OCI-LY1 (cell line): ENCODE data around the gene ATP11A.

ENCODE experiments used
- H2AFZ ChIP-seq: fragments of 200-600 bp; sonication (generic), shearing (Covaris generic); 2 replicates; pipeline ENCODE4 v1.6.0; 2014; ENCODE audit warnings: antibody characterized with exemption, mild to moderate bottlenecking, low read length
- H3F3A ChIP-seq: fragments of 200-600 bp; sonication (generic), shearing (Covaris generic); 2 replicates; pipeline ENCODE4 v1.6.0; 2014; ENCODE audit warnings: mild to moderate bottlenecking, antibody characterized with exemption, low read length, moderate library complexity; ENCODE audit not compliant: insufficient read depth
- H3K27ac ChIP-seq: fragments of 200-600 bp; sonication (generic); 2 replicates; pipeline ENCODE4 v1.5.1; 2014; ENCODE audit warnings: low read length, mixed run types, mild to moderate bottlenecking, low read depth; ENCODE audit not compliant: poor library complexity, severe bottlenecking
- H3K27me3 ChIP-seq: fragments of 200-600 bp; sonication (generic); 2 replicates; pipeline ENCODE4 v1.6.0; 2014; ENCODE audit warnings: antibody characterized with exemption, mild to moderate bottlenecking, low read length, moderate library complexity; ENCODE audit not compliant: insufficient read depth
- H3K36me3 ChIP-seq: fragments of 200-600 bp; sonication (generic); 2 replicates; pipeline ENCODE4 v1.6.1; 2014; ENCODE audit warnings: mild to moderate bottlenecking, antibody characterized with exemption, low read length, moderate library complexity, mixed read lengths; ENCODE audit not compliant: insufficient read depth
- H3K4me1 ChIP-seq: fragments of 200-600 bp; sonication (generic); 2 replicates; pipeline ENCODE4 v1.5.1; 2014; ENCODE audit warnings: mild to moderate bottlenecking, low read length, moderate library complexity; ENCODE audit not compliant: insufficient read depth, severe bottlenecking
- H3K4me2 ChIP-seq: fragments of 200-600 bp; sonication (generic), shearing (Covaris generic); 2 replicates; pipeline ENCODE4 v1.6.1; 2014; ENCODE audit warnings: low read length
- H3K4me3 ChIP-seq: fragments of 200-600 bp; sonication (generic); 2 replicates; pipeline ENCODE4 v1.5.1; 2014; ENCODE audit warnings: low read length, low read depth, mild to moderate bottlenecking, mixed read lengths; ENCODE audit not compliant: poor library complexity, severe bottlenecking
- H3K79me2 ChIP-seq: fragments of 200-600 bp; shearing (Covaris generic); 2 replicates; pipeline ENCODE4 v1.6.1; 2016; ENCODE audit warnings: mixed run types, low read length, mixed read lengths; ENCODE audit not compliant: insufficient read depth
- H3K9ac ChIP-seq: fragments of 200-600 bp; sonication (generic), shearing (Covaris generic); 2 replicates; pipeline ENCODE4 v1.6.1; 2014; ENCODE audit warnings: mild to moderate bottlenecking, low read length, mixed read lengths
- H3K9me2 ChIP-seq: fragments of 200-600 bp; sonication (generic), shearing (Covaris generic); 2 replicates; pipeline ENCODE4 v1.6.1; 2014; ENCODE audit warnings: low read depth, mild to moderate bottlenecking, low read length, mixed read lengths
- H3K9me3 ChIP-seq: fragments of 200-600 bp; shearing (Covaris generic); 2 replicates; pipeline ENCODE4 v1.6.1; 2014; ENCODE audit warnings: low read length, mixed read lengths
- H4K20me1 ChIP-seq: fragments of 200-600 bp; sonication (generic), shearing (Covaris generic); 2 replicates; pipeline ENCODE4 v1.6.0; 2016; ENCODE audit warnings: mild to moderate bottlenecking, low read length; ENCODE audit not compliant: insufficient read depth
- EZH2 ChIP-seq: fragments of 200-600 bp; sonication (generic), shearing (Covaris generic); IDR thresholded peaks from 2 replicates; pipeline ENCODE4 v1.8.0; 2017; ENCODE audit warnings: borderline replicate concordance, mixed run types, mild to moderate bottlenecking, antibody characterized with exemption, low read length, moderate library complexity, mixed read lengths
- TF ChIP-seq, protein P1 (sequence below): fragments of 200-600 bp; sonication (generic), shearing (Covaris generic); IDR thresholded peaks from 2 replicates; pipeline ENCODE4 v1.5.1; 2017; ENCODE audit warnings: mild to moderate bottlenecking, antibody characterized with exemption, low read length, moderate library complexity, mixed read lengths

Gene ATP11A

DNA sequence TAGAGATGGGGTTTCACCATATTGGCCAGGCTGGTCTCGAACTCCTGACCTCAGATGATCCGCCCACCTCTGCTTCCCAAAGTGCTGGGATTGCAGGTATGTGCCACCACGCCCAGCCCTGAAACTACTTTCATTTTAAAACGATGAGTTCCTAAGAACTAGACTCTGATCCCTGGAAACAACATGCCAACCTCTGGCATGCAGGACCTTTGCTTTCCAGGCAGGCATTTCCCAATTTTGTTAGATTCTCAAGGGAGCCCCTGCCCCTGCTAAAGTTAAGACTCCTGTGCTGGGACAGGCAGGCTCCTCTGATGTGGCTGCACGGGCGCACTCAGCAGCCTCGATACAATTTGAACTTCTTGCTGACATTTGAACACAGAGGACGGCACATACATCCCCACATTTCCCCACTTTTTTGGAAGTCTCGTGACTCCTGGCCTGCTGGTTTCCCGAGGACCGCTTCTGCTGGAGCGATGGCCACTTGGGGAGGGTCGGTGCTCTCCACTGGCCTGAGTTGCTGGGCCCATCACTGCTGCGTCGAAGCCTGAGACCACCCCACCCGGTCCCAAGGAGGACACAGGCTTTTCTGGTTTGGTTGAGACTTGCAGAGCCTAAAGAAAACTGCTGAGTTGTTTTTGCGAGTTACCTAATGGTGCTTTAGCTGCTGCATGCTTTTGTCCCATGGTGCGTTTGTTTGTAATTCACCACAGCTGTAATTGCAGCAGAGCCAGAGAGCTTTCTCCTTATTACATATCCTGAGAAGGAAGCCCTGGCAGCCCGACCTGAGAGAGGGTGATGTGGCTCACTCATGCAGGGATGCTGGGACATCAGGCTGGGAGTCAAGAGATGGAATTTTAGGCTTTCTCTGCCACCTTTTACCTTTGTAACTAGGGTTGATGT is 8.2 kb downstream of the ATP11A start:
- H4K20me1 ChIP-seq, result 0 out of 2 replicates have a peak, but pooled peaks cover 3% of the 10 kb centered on the region
- H3K4me1 ChIP-seq, result peaks cover 12% of the 10 kb centered on the region
- no peak for TF ChIP-seq EZH2
- TF ChIP-seq, protein P1, sequence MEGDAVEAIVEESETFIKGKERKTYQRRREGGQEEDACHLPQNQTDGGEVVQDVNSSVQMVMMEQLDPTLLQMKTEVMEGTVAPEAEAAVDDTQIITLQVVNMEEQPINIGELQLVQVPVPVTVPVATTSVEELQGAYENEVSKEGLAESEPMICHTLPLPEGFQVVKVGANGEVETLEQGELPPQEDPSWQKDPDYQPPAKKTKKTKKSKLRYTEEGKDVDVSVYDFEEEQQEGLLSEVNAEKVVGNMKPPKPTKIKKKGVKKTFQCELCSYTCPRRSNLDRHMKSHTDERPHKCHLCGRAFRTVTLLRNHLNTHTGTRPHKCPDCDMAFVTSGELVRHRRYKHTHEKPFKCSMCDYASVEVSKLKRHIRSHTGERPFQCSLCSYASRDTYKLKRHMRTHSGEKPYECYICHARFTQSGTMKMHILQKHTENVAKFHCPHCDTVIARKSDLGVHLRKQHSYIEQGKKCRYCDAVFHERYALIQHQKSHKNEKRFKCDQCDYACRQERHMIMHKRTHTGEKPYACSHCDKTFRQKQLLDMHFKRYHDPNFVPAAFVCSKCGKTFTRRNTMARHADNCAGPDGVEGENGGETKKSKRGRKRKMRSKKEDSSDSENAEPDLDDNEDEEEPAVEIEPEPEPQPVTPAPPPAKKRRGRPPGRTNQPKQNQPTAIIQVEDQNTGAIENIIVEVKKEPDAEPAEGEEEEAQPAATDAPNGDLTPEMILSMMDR, result no peak
- H3K9me3 ChIP-seq, result no peaks in the 10 kb centered on the region
- H3K79me2 ChIP-seq, result no peaks in the 10 kb centered on the region
- H3K9me2 ChIP-seq, result no peaks in the 10 kb centered on the region
- no peak overlapping the region for H3K4me3 ChIP-seq
- no peak overlapping the region for H3K27ac ChIP-seq
- no peaks in the 10 kb centered on the region for H3F3A ChIP-seq
- peaks cover 3% of the 10 kb centered on the region; the same call in 1 of the 2 replicates for H3K36me3 ChIP-seq
- no peak overlapping the region for H3K9ac ChIP-seq
- H3K27me3 ChIP-seq, result peaks cover 5% of the 10 kb centered on the region
- no peak overlapping the region for H2AFZ ChIP-seq
- no peak overlapping the region for H3K4me2 ChIP-seq

GRCh38 chr13:112699322-112699918 is 9.6 kb downstream of the ATP11A start:
- no peak overlapping the region for H3K4me3 ChIP-seq
- no peak overlapping the region for H3K9ac ChIP-seq
- no peaks in the 10 kb centered on the region for H3F3A ChIP-seq
- no peak overlapping the region for H2AFZ ChIP-seq
- TF ChIP-seq, protein P1, result no peak
- TF ChIP-seq EZH2, result no peak
- peaks cover 3% of the 10 kb centered on the region; the same call in 1 of the 2 replicates for H4K20me1 ChIP-seq
- no peak overlapping the region for H3K4me2 ChIP-seq
- no peaks in the 10 kb centered on the region for H3K9me3 ChIP-seq
- no peaks in the 10 kb centered on the region for H3K27me3 ChIP-seq
- no peaks in the 10 kb centered on the region for H3K4me1 ChIP-seq
- peaks cover 3% of the 10 kb centered on the region; the same call in 1 of the 2 replicates for H3K36me3 ChIP-seq
- H3K9me2 ChIP-seq, result no peaks in the 10 kb centered on the region
- H3K27ac ChIP-seq, result no peak overlapping the region
- no peaks in the 10 kb centered on the region for H3K79me2 ChIP-seq

DNA sequence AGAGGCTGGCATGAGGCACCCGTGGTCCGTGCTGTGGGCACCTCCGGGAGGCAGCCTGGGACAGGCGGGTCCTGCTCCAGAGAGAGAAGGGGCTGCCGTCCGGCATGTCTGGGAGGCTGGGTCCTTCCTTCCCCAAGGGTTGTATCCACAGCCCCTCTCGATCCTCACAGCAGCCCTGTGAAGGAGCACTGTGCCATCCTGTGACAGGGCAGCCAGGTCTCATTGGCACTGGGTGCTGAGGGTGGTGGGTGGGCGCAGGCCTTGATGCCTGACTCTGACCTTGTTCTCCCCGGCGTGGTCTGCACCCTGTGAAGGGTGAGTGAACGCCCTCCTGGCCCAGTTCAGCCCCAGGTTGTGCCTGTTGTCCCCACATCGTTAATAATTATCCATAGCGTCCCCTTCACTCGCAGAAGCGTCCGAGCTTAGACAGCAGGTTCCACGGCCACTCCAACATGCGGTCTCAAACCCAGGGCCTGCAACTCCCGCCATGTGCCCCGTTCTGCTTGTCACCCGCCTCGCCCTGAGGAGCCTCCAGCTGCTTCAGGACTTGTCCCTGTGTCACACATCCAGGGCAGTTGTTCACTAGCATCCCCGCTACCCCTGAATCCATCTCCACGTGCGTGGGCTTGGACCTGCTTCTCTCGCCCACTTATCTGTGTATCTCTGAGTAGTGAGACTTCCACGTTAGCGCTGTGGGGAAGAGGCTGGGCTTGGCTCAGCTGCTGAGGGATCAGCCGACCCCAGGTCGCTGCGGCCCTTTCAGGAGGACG is 10.6 kb downstream of the ATP11A start:
- H3F3A ChIP-seq, result no peaks in the 10 kb centered on the region
- H2AFZ ChIP-seq, result no peak overlapping the region
- no peak overlapping the region for H3K4me2 ChIP-seq
- no peak overlapping the region for H3K27ac ChIP-seq
- no peaks in the 10 kb centered on the region for H3K4me1 ChIP-seq
- no peaks in the 10 kb centered on the region for H3K9me3 ChIP-seq
- H3K36me3 ChIP-seq, result no peaks in the 10 kb centered on the region; the same call in 1 of the 2 replicates
- H3K79me2 ChIP-seq, result no peaks in the 10 kb centered on the region
- H3K9me2 ChIP-seq, result no peaks in the 10 kb centered on the region
- H3K27me3 ChIP-seq, result no peaks in the 10 kb centered on the region
- H3K9ac ChIP-seq, result no peak overlapping the region
- H4K20me1 ChIP-seq, result peaks cover under 1% of the 10 kb centered on the region; the same call in 1 of the 2 replicates
- H3K4me3 ChIP-seq, result no peak overlapping the region
- TF ChIP-seq, protein P1, result no peak
- TF ChIP-seq EZH2, result no peak
